Gastroesophageal sphincter (tissue), 4 donors: ENCODE data around the gene SBK2. TPM values are rescaled to one million over a fixed set of nuclear protein-coding genes. Genes with fewer than 3 reads are reported as not detected.

Source experiments
- ATAC-seq: fragments of 150-250 bp; one replicate; pipeline ENCODE4 v1.9.1; 2016; ENCODE audit warnings: mild to moderate bottlenecking, moderate library complexity
- H3K27ac ChIP-seq, 4 donors: fragments of 200-600 bp; sonication (generic) in 3 of 4; 1 replicate in 3 of 4; 2 replicates in 1 of 4; pipeline ENCODE4 v1.5.1; 2016 to 2019
- H3K27me3 ChIP-seq: fragments of 200-600 bp; sonication (generic); one replicate; pipeline ENCODE4 v1.5.1; 2019
- H3K36me3 ChIP-seq, 2 donors: fragments of 200-600 bp; sonication (generic); one replicate each; pipeline ENCODE4 v1.5.1; 2019; ENCODE audit warnings: control low read depth in 1 of 2
- H3K4me1 ChIP-seq, 3 donors: fragments of 200-600 bp; sonication (generic); 1 replicate in 2 of 3; 2 replicates in 1 of 3; pipeline ENCODE4 v1.5.1; 2016 to 2019; ENCODE audit warnings: control low read depth in 2 of 3
- H3K4me3 ChIP-seq, 2 donors: fragments of 200-600 bp; sonication (generic); one replicate each; pipeline ENCODE4 v1.5.1; 2019; ENCODE audit warnings: mild to moderate bottlenecking in 1 of 2, moderate library complexity in 1 of 2
- H3K9me3 ChIP-seq, 3 donors: fragments of 200-600 bp; sonication (generic); one replicate each; pipeline ENCODE4 v1.5.1; 2017 to 2019; ENCODE audit warnings: control low read depth in 2 of 3
- CTCF ChIP-seq, 4 experiments: fragments of 200-600 bp in 2 of 4; fragments of 450-650 bp in 2 of 4; sonication (generic) in 1 of 4; IDR thresholded peaks; one replicate each; pipeline ENCODE4 v1.5.1; 2017 to 2019; ENCODE audit warnings: antibody characterized with exemption in 4 of 4, mild to moderate bottlenecking in 2 of 4, moderate library complexity in 2 of 4
- EP300 ChIP-seq: sonication (generic); formaldehyde crosslinking; IDR thresholded peaks from one replicate; pipeline ENCODE4 v1.6.1; 2017; ENCODE audit warnings: antibody characterized with exemption, mild to moderate bottlenecking
- POLR2A ChIP-seq, 2 donors: fragments of 450-650 bp; IDR thresholded peaks; one replicate each; pipeline ENCODE4 v1.6.1; 2017; ENCODE audit warnings: antibody characterized with exemption in 2 of 2, mild to moderate bottlenecking in 2 of 2, moderate library complexity in 1 of 2
- POLR2AphosphoS5 ChIP-seq: sonication (generic); formaldehyde crosslinking; IDR thresholded peaks from one replicate; pipeline ENCODE4 v1.6.1; 2017; ENCODE audit warnings: antibody characterized with exemption
- WGBS, 2 donors: methylation state at CpG; one replicate each; pipeline ENCODE4 v1.1.5; 2018; ENCODE audit warnings: low coverage in 1 of 2; 5-methylcytosine and 5-hydroxymethylcytosine counted together
- total RNA-seq, 4 donors: library from RNA; depleted of rRNA; stranded (reverse); fragments of >200 nt; gene quantifications; one replicate each; pipeline ENCODE4 v1.1.0, GENCODE V29; 2016

The SBK2 gene
- total RNA-seq, 4 donors from 2014 or later: not detected

GRCh38 chr19:55540619-55541018, 3.7 kb upstream of the SBK2 start:
- WGBS, 2 donors: 36% methylated on average over 5 of the region's 10 CpGs; no CpG with 5 or more reads in 1 of the 2 donors
- H3K9me3 ChIP-seq: no peaks in the 10 kb centered on the region
- TF ChIP-seq POLR2A (IDR thresholded peaks at IDR 0.05) (no peak), EP300 (no peak), CTCF (IDR thresholded peaks at IDR 0.05) (no peak), POLR2AphosphoS5 (no peak)
- H3K27me3 ChIP-seq: peaks cover 42% of the 10 kb centered on the region
- no peak overlapping the region for H3K27ac ChIP-seq
- no peak for ATAC-seq
- no peaks in the 10 kb centered on the region for H3K36me3 ChIP-seq
- H3K4me3 ChIP-seq: no peak overlapping the region
- peaks cover 0 to 11% (median 0%) of the 10 kb centered on the region in 3 donors for H3K4me1 ChIP-seq

GRCh38 chr19:55539090-55539984, 2.4 kb upstream of the SBK2 start:
- WGBS, 2 donors: 44 to 63% methylated on average over 3 to 21 of the region's 33 CpGs
- peak; percentile 54 for ATAC-seq
- no peak for TF ChIP-seq POLR2A (IDR thresholded peaks at IDR 0.05)
- TF ChIP-seq POLR2AphosphoS5: peak; percentile 16
- no peaks in the 10 kb centered on the region for H3K36me3 ChIP-seq
- peaks cover 0 to 10% (median 0%) of the 10 kb centered on the region in 3 donors for H3K4me1 ChIP-seq
- H3K9me3 ChIP-seq: no peaks in the 10 kb centered on the region
- peaks cover 29% of the 10 kb centered on the region for H3K27me3 ChIP-seq
- H3K27ac ChIP-seq: peak overlapping the region in 2 of 4 donors; percentile 43 to 47
- H3K4me3 ChIP-seq: no peak overlapping the region

GRCh38 chr19:55538132-55538531, 1.2 kb upstream of the SBK2 start:
- no peak for ATAC-seq
- WGBS, 2 donors: 76 to 85% methylated on average over 2 to 5 of the region's 5 CpGs
- Histone ChIP-seq H3K27ac (no peak overlapping the region), H3K4me3 (no peak overlapping the region), H3K4me1 (peaks cover 0 to 10% (median 0%) of the 10 kb centered on the region in 3 donors), H3K9me3 (no peaks in the 10 kb centered on the region), H3K36me3 (no peaks in the 10 kb centered on the region), H3K27me3 (peaks cover 21% of the 10 kb centered on the region)
- TF ChIP-seq CTCF (IDR thresholded peaks at IDR 0.05) (no peak), POLR2AphosphoS5 (no peak), EP300 (no peak), POLR2A (IDR thresholded peaks at IDR 0.05) (no peak)

GRCh38 chr19:55537741-55538111, 793 bp upstream of the SBK2 start:
- TF ChIP-seq POLR2AphosphoS5 (no peak), EP300 (no peak), POLR2A (IDR thresholded peaks at IDR 0.05) (no peak), CTCF (IDR thresholded peaks at IDR 0.05) (no peak)
- 50 to 53% methylated on average over 2 to 4 of the region's 5 CpGs for WGBS, 2 donors
- Histone ChIP-seq H3K9me3 (no peaks in the 10 kb centered on the region), H3K27me3 (peaks cover 21% of the 10 kb centered on the region), H3K4me3 (no peak overlapping the region), H3K27ac (no peak overlapping the region), H3K4me1 (peaks cover 0 to 10% (median 0%) of the 10 kb centered on the region in 3 donors), H3K36me3 (no peaks in the 10 kb centered on the region)
- no peak for ATAC-seq

GRCh38 chr19:55536366-55536765, 567 bp downstream of the SBK2 start:
- Histone ChIP-seq H3K36me3 (no peaks in the 10 kb centered on the region), H3K27ac (no peak overlapping the region), H3K4me3 (no peak overlapping the region), H3K27me3 (peaks cover 21% of the 10 kb centered on the region), H3K9me3 (no peaks in the 10 kb centered on the region), H3K4me1 (peaks cover 0 to 10% (median 0%) of the 10 kb centered on the region in 3 donors)
- TF ChIP-seq EP300: no peak
- TF ChIP-seq POLR2AphosphoS5: no peak
- TF ChIP-seq CTCF (IDR thresholded peaks at IDR 0.05): no peak
- TF ChIP-seq POLR2A (IDR thresholded peaks at IDR 0.05): no peak
- ATAC-seq: no peak
- WGBS, 2 donors: 93% methylated on average over 5 of the region's 11 CpGs; no CpG with 5 or more reads in 1 of the 2 donors
